ENCODE results near the gene CDC6.

The CDC6 gene

GRCh38 chr17:40326832-40327199, 39.1 kb downstream of the CDC6 start:
- H3K27me3 ChIP-seq (replicated peaks; ENCODE audit: control insufficient read depth, insufficient read depth, low read length): no peaks in the 10 kb centered on the region
- no peak for DNase-seq (ENCODE audit: low read depth)
- H3K4me3 ChIP-seq (ENCODE audit: low read length): peak overlapping the region; percentile 58
- no peaks in the 10 kb centered on the region for H3K9me3 ChIP-seq (ENCODE audit: control insufficient read depth, low read length)
- H3K9ac ChIP-seq (ENCODE audit: low read length): peak overlapping the region; percentile 61
- peaks cover 10% of the 10 kb centered on the region for H3K36me3 ChIP-seq (ENCODE audit: control insufficient read depth, insufficient read depth, low read length, severe bottlenecking)
- H3K4me1 ChIP-seq (ENCODE audit: control insufficient read depth, insufficient read depth, low read length): peaks cover 89% of the 10 kb centered on the region

- peak overlapping the region; percentile 61 for H3K9ac ChIP-seq (ENCODE audit: low read length)
- H3K4me3 ChIP-seq (ENCODE audit: low read length): peak overlapping the region; percentile 58
- no peaks in the 10 kb centered on the region for H3K27me3 ChIP-seq (replicated peaks; ENCODE audit: control insufficient read depth, insufficient read depth, low read length)
- peaks cover 89% of the 10 kb centered on the region for H3K4me1 ChIP-seq (ENCODE audit: control insufficient read depth, insufficient read depth, low read length)
- peaks cover 10% of the 10 kb centered on the region for H3K36me3 ChIP-seq (ENCODE audit: control insufficient read depth, insufficient read depth, low read length, severe bottlenecking)
- H3K9me3 ChIP-seq (ENCODE audit: control insufficient read depth, low read length): no peaks in the 10 kb centered on the region
- DNase-seq (ENCODE audit: low read depth): no peak
These were observed 39.6 kb downstream of the CDC6 start for GRCh38 chr17:40327244-40327729.

GRCh38 chr17:40327735-40328385, 40.2 kb downstream of the CDC6 start:
- H3K27me3 ChIP-seq (replicated peaks; ENCODE audit: control insufficient read depth, insufficient read depth, low read length): no peaks in the 10 kb centered on the region
- H3K4me3 ChIP-seq (ENCODE audit: low read length): peak overlapping the region; percentile 58
- peaks cover 10% of the 10 kb centered on the region for H3K36me3 ChIP-seq (ENCODE audit: control insufficient read depth, insufficient read depth, low read length, severe bottlenecking)
- no peak for DNase-seq (ENCODE audit: low read depth)
- no peaks in the 10 kb centered on the region for H3K9me3 ChIP-seq (ENCODE audit: control insufficient read depth, low read length)
- H3K9ac ChIP-seq (ENCODE audit: low read length): peak overlapping the region; percentile 14
- H3K4me1 ChIP-seq (ENCODE audit: control insufficient read depth, insufficient read depth, low read length): peaks cover 89% of the 10 kb centered on the region

GRCh38 chr17:40328386-40328766, 40.7 kb downstream of the CDC6 start:
- H3K36me3 ChIP-seq (ENCODE audit: control insufficient read depth, insufficient read depth, low read length, severe bottlenecking): peaks cover 10% of the 10 kb centered on the region
- peaks cover 89% of the 10 kb centered on the region for H3K4me1 ChIP-seq (ENCODE audit: control insufficient read depth, insufficient read depth, low read length)
- DNase-seq (ENCODE audit: low read depth): no peak
- no peaks in the 10 kb centered on the region for H3K9me3 ChIP-seq (ENCODE audit: control insufficient read depth, low read length)
- no peak overlapping the region for H3K4me3 ChIP-seq (ENCODE audit: low read length)
- no peaks in the 10 kb centered on the region for H3K27me3 ChIP-seq (replicated peaks; ENCODE audit: control insufficient read depth, insufficient read depth, low read length)
- peak overlapping the region; percentile 14 for H3K9ac ChIP-seq (ENCODE audit: low read length)

GRCh38 chr17:40329839-40330794, 42.4 kb downstream of the CDC6 start:
- no peak overlapping the region for H3K4me3 ChIP-seq (ENCODE audit: low read length)
- H3K36me3 ChIP-seq (ENCODE audit: control insufficient read depth, insufficient read depth, low read length, severe bottlenecking): peaks cover 10% of the 10 kb centered on the region
- no peaks in the 10 kb centered on the region for H3K27me3 ChIP-seq (replicated peaks; ENCODE audit: control insufficient read depth, insufficient read depth, low read length)
- no peaks in the 10 kb centered on the region for H3K9me3 ChIP-seq (ENCODE audit: control insufficient read depth, low read length)
- peak overlapping the region; percentile 19 for H3K9ac ChIP-seq (ENCODE audit: low read length)
- H3K4me1 ChIP-seq (ENCODE audit: control insufficient read depth, insufficient read depth, low read length): peaks cover 94% of the 10 kb centered on the region
- no peak for DNase-seq (ENCODE audit: low read depth)

- H3K27me3 ChIP-seq (replicated peaks; ENCODE audit: control insufficient read depth, insufficient read depth, low read length): no peaks in the 10 kb centered on the region
- DNase-seq (ENCODE audit: low read depth): no peak
- peaks cover 10% of the 10 kb centered on the region for H3K36me3 ChIP-seq (ENCODE audit: control insufficient read depth, insufficient read depth, low read length, severe bottlenecking)
- peaks cover 94% of the 10 kb centered on the region for H3K4me1 ChIP-seq (ENCODE audit: control insufficient read depth, insufficient read depth, low read length)
- H3K9ac ChIP-seq (ENCODE audit: low read length): peak overlapping the region; percentile 19
- peak overlapping the region; percentile 55 for H3K4me3 ChIP-seq (ENCODE audit: low read length)
- H3K9me3 ChIP-seq (ENCODE audit: control insufficient read depth, low read length): no peaks in the 10 kb centered on the region
These were observed 43.3 kb downstream of the CDC6 start for GRCh38 chr17:40330850-40331470.

GRCh38 chr17:40331743-40332641, 44.3 kb downstream of the CDC6 start:
- peaks cover 10% of the 10 kb centered on the region for H3K36me3 ChIP-seq (ENCODE audit: control insufficient read depth, insufficient read depth, low read length, severe bottlenecking)
- H3K4me3 ChIP-seq (ENCODE audit: low read length): peak overlapping the region; percentile 55
- DNase-seq (ENCODE audit: low read depth): peak; percentile 57
- H3K27me3 ChIP-seq (replicated peaks; ENCODE audit: control insufficient read depth, insufficient read depth, low read length): no peaks in the 10 kb centered on the region
- peak overlapping the region; percentile 77 for H3K9ac ChIP-seq (ENCODE audit: low read length)
- peaks cover 85% of the 10 kb centered on the region for H3K4me1 ChIP-seq (ENCODE audit: control insufficient read depth, insufficient read depth, low read length)
- no peaks in the 10 kb centered on the region for H3K9me3 ChIP-seq (ENCODE audit: control insufficient read depth, low read length)

GRCh38 chr17:40333781-40334448, 46.2 kb downstream of the CDC6 start:
- no peak overlapping the region for H3K4me3 ChIP-seq (ENCODE audit: low read length)
- no peaks in the 10 kb centered on the region for H3K27me3 ChIP-seq (replicated peaks; ENCODE audit: control insufficient read depth, insufficient read depth, low read length)
- H3K9me3 ChIP-seq (ENCODE audit: control insufficient read depth, low read length): no peaks in the 10 kb centered on the region
- peaks cover 66% of the 10 kb centered on the region for H3K4me1 ChIP-seq (ENCODE audit: control insufficient read depth, insufficient read depth, low read length)
- peaks cover 10% of the 10 kb centered on the region for H3K36me3 ChIP-seq (ENCODE audit: control insufficient read depth, insufficient read depth, low read length, severe bottlenecking)
- H3K9ac ChIP-seq (ENCODE audit: low read length): peak overlapping the region; percentile 77
- DNase-seq (ENCODE audit: low read depth): no peak

- peaks cover 22% of the 10 kb centered on the region for H3K36me3 ChIP-seq (ENCODE audit: control insufficient read depth, insufficient read depth, low read length, severe bottlenecking)
- DNase-seq (ENCODE audit: low read depth): no peak
- no peaks in the 10 kb centered on the region for H3K27me3 ChIP-seq (replicated peaks; ENCODE audit: control insufficient read depth, insufficient read depth, low read length)
- peak overlapping the region; percentile 48 for H3K4me3 ChIP-seq (ENCODE audit: low read length)
- H3K9ac ChIP-seq (ENCODE audit: low read length): peak overlapping the region; percentile 64
- peaks cover 69% of the 10 kb centered on the region for H3K4me1 ChIP-seq (ENCODE audit: control insufficient read depth, insufficient read depth, low read length)
- H3K9me3 ChIP-seq (ENCODE audit: control insufficient read depth, low read length): no peaks in the 10 kb centered on the region
These were observed 47.9 kb downstream of the CDC6 start for GRCh38 chr17:40335620-40336019.

- no peaks in the 10 kb centered on the region for H3K9me3 ChIP-seq (ENCODE audit: control insufficient read depth, low read length)
- H3K4me3 ChIP-seq (ENCODE audit: low read length): no peak overlapping the region
- H3K9ac ChIP-seq (ENCODE audit: low read length): no peak overlapping the region
- peaks cover 58% of the 10 kb centered on the region for H3K4me1 ChIP-seq (ENCODE audit: control insufficient read depth, insufficient read depth, low read length)
- no peak for DNase-seq (ENCODE audit: low read depth)
- H3K36me3 ChIP-seq (ENCODE audit: control insufficient read depth, insufficient read depth, low read length, severe bottlenecking): peaks cover 13% of the 10 kb centered on the region
- H3K27me3 ChIP-seq (replicated peaks; ENCODE audit: control insufficient read depth, insufficient read depth, low read length): no peaks in the 10 kb centered on the region
These were observed 49.7 kb downstream of the CDC6 start for GRCh38 chr17:40337351-40337750.
